ENCODE measurements around the gene ZNRF1. TPM values are rescaled to one million over a fixed set of nuclear protein-coding genes. Genes with fewer than 3 reads are reported as not detected.
A peak's percentile ranks its signal among the peaks of the same experiment; 100 is the strongest.

ZNRF1 gene
- total and polyA plus RNA-seq, 2 of the 4 experiments (the other 2 are of a cell fraction): 8.2 to 20.7 TPM

GRCh38 chr16:75086281-75086680 is 87.5 kb downstream of the ZNRF1 start:
- H3K9ac ChIP-seq (ENCODE audit: low read depth, low read length): no peak overlapping the region
- H3K27me3 ChIP-seq (ENCODE audit: control insufficient read depth, insufficient read depth, low read length): no peaks in the 10 kb centered on the region
- H4K20me1 ChIP-seq (ENCODE audit: insufficient read depth, low read length): peaks cover 22% of the 10 kb centered on the region
- in situ Hi-C loops (cut with MboI; ENCODE audit: low sequenced_read_pairs) (loop anchor here (5.0 kb wide), 1 partner anchor 74 kb away; no protein-coding TSS in a partner anchor), dilution Hi-C loops (cut with HindIII; ENCODE audit: low sequenced_read_pairs, unreplicated experiment) (no loop called here), intact Hi-C loops (cut with micrococcal nuclease) (loop anchor here (5.0 kb wide), 2 partner anchors 54 to 74 kb away; no protein-coding TSS in a partner anchor)
- no peak overlapping the region for H2AFZ ChIP-seq (replicated peaks; ENCODE audit: low read length, poor library complexity)
- peak overlapping the region; percentile 94; the same call in 1 of the 2 replicates for H2AK5ac ChIP-seq (ENCODE audit: low read depth, low read length)
- ChIA-PET CTCF (no interaction called here), POLR2A (ENCODE audit: unreplicated experiment) (interaction anchor here (0.6 kb wide), 1 partner anchor 48 kb away, joined by 3 read pairs; no protein-coding TSS in a partner anchor)
- no peak for ATAC-seq (ENCODE audit: low read depth)
- peak overlapping the region; percentile 76; the same call in 1 of the 2 replicates for H3K27ac ChIP-seq (ENCODE audit: insufficient read depth, low read length)
- H3K4me3 ChIP-seq (ENCODE audit: insufficient read depth, low read depth, low read length): no peak overlapping the region
- H3K4me1 ChIP-seq (ENCODE audit: control insufficient read depth, insufficient read depth, low read length): peaks cover 23% of the 10 kb centered on the region
- no peaks in the 10 kb centered on the region for H3K9me3 ChIP-seq (ENCODE audit: control insufficient read depth, insufficient read depth, low read length)
- no peak overlapping the region for H2AK9ac ChIP-seq (replicated peaks; ENCODE audit: low read depth, low read length, poor library complexity)
- H4K91ac ChIP-seq (ENCODE audit: insufficient read depth, low read depth, low read length): no peak overlapping the region; the same call in 1 of the 2 replicates
- H2BK120ac ChIP-seq (ENCODE audit: low read depth, low read length): peak overlapping the region; percentile 96
- peak overlapping the region; percentile 89 for H2BK5ac ChIP-seq (ENCODE audit: low read depth, low read length, poor library complexity, severe bottlenecking)
- no peak for DNase-seq
- no peak overlapping the region for H3K56ac ChIP-seq (ENCODE audit: extremely low read depth, insufficient read depth, low read length)
- peak overlapping the region; percentile 83; the same call in 1 of the 3 replicates for H2BK15ac ChIP-seq (ENCODE audit: low read depth, low read length)
- H3K9me1 ChIP-seq (ENCODE audit: insufficient read depth, low read length): peaks cover 42% of the 10 kb centered on the region
- TF ChIP-seq MAFK (IDR thresholded peaks at IDR 0.05; ENCODE audit: low read depth, low read length) (no peak), USF2 (IDR thresholded peaks at IDR 0.05; ENCODE audit: low read depth, low read length) (no peak), BHLHE40 (IDR thresholded peaks at IDR 0.05; ENCODE audit: low read depth, low read length) (no peak), RFX5 (IDR thresholded peaks at IDR 0.05; ENCODE audit: low read depth, low read length) (no peak), NFE2L2 (IDR thresholded peaks at IDR 0.05; ENCODE audit: low read depth, low read length) (no peak), POLR2A (IDR thresholded peaks at IDR 0.05; ENCODE audit: low read depth, low read length) (no peak), FOS (IDR thresholded peaks at IDR 0.05; ENCODE audit: low read depth, low read length) (no peak), SMC3 (IDR thresholded peaks at IDR 0.05; ENCODE audit: low read depth, low read length) (no peak), CTCF (conservative IDR thresholded peaks at IDR 0.05; ENCODE audit: low read depth, low read length) (no peak), ELK1 (IDR thresholded peaks at IDR 0.05; ENCODE audit: borderline replicate concordance, low read depth, low read length) (no peak)
- H3K4ac ChIP-seq (ENCODE audit: low read depth, low read length): peak overlapping the region; percentile 96
- peak overlapping the region; percentile 57; the same call in 1 of the 2 replicates for H3K23ac ChIP-seq (ENCODE audit: low read depth, low read length)
- no TSS peak for BruUV-seq (replicated peaks)
- peaks cover 2% of the 10 kb centered on the region; the same call in 1 of the 2 replicates for H3K36me3 ChIP-seq (ENCODE audit: control insufficient read depth, insufficient read depth, low read length)
- peak overlapping the region; percentile 74 for H3K18ac ChIP-seq (ENCODE audit: low read depth, low read length)
- H4K5ac ChIP-seq (ENCODE audit: low read depth, low read length): peak overlapping the region; percentile 40
- 0 out of 2 replicates have a peak overlapping the region, but pooled peaks have one; percentile 55 for H3K14ac ChIP-seq (replicated peaks; ENCODE audit: low read depth, low read length)
- H4K8ac ChIP-seq (ENCODE audit: low read depth in 2 of 2, low read length in 2 of 2): peak overlapping the region in 1 of 2 experiments; percentile 71; a peak in 2 of 4 replicates
- no peak overlapping the region; the same call in 1 of the 2 replicates for H3K4me2 ChIP-seq (ENCODE audit: low read depth, low read length)
- H2BK20ac ChIP-seq (ENCODE audit: low read depth, low read length): peak overlapping the region; percentile 73; the same call in 1 of the 2 replicates
- peaks cover 56 to 88% of the 10 kb centered on the region in 2 experiments for H3K79me1 ChIP-seq (ENCODE audit: low read depth in 1 of 2, low read length in 2 of 2)
- WGBS, 2 experiments (ENCODE audit: extremely low coverage in 2 of 2, insufficient read length in 1 of 2): no CpG with 5 or more reads among the region's 1 CpG
